Skeletal muscle tissue (tissue), 4 donors: Measurements from ENCODE around the gene SMIM43. TPM values are rescaled to one million over a fixed set of nuclear protein-coding genes. Genes with fewer than 3 reads are reported as not detected.

Experiments
- H3K27ac ChIP-seq: one replicate; pipeline ENCODE4 v1.7.0; 2013; ENCODE audit warnings: mild to moderate bottlenecking, low read depth, low read length, inconsistent platforms
- H3K27me3 ChIP-seq, 3 donors: one replicate each; pipeline ENCODE4 v1.7.0; 2013; ENCODE audit warnings: low read length in 3 of 3; ENCODE audit not compliant: control insufficient read depth in 3 of 3, insufficient read depth in 3 of 3
- H3K36me3 ChIP-seq, 3 donors: one replicate each; pipeline ENCODE4 v1.7.0; 2013; ENCODE audit warnings: low read length in 3 of 3; ENCODE audit not compliant: control insufficient read depth in 3 of 3, insufficient read depth in 3 of 3
- H3K4me1 ChIP-seq, 3 donors: one replicate each; pipeline ENCODE4 v1.7.0; 2013; ENCODE audit warnings: low read length in 3 of 3, mild to moderate bottlenecking in 3 of 3; ENCODE audit not compliant: control insufficient read depth in 3 of 3, insufficient read depth in 3 of 3
- H3K4me3 ChIP-seq, 3 donors: one replicate each; pipeline ENCODE4 v1.7.0; 2013; ENCODE audit warnings: low read length in 3 of 3
- H3K9ac ChIP-seq, 3 donors: one replicate each; pipeline ENCODE4 v1.7.0; 2013; ENCODE audit warnings: low read length in 3 of 3, mild to moderate bottlenecking in 3 of 3, moderate library complexity in 2 of 3, low read depth in 1 of 3
- H3K9me3 ChIP-seq, 3 donors: one replicate each; pipeline ENCODE4 v1.7.0; 2013; ENCODE audit warnings: low read length in 3 of 3; ENCODE audit not compliant: control insufficient read depth in 3 of 3
- total RNA-seq: library from RNA; depleted of rRNA; stranded (reverse); fragments of >200 nt; gene quantifications from one replicate; pipeline ENCODE4 v1.2.3, GENCODE V29; 2014
- donor health status: Osteomylitis.

SMIM43 gene
- total RNA-seq, 1 donor from 2014 or later: 2.6 TPM

DNA sequence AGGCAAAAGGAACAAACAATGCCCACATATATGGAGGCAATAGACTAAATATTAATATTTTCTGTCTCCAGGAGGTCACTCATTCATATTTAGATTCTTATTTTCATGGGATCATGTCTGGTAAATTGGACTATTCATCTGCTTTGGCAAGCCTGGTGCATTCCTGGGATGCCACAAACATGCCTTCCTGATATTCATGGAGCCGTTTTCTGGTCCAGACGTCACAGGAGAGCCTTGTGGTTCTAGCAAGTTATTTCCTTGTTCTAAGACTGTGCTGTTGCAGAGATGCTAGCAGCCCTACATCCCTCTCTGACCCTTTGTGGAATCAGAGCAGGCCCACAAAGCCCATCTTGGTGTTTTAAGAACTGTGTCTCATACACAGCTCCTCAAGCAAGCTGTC lies 20.0 kb upstream of the SMIM43 start:
- H3K9me3 ChIP-seq: peaks cover 0 to 4% (median 0%) of the 10 kb centered on the region in 3 donors
- H3K9ac ChIP-seq: no peak overlapping the region
- no peaks in the 10 kb centered on the region for H3K36me3 ChIP-seq
- H3K27me3 ChIP-seq: peaks cover 0 to 2% (median 0%) of the 10 kb centered on the region in 3 donors
- H3K4me1 ChIP-seq: no peaks in the 10 kb centered on the region
- H3K27ac ChIP-seq: no peak overlapping the region
- no peak overlapping the region for H3K4me3 ChIP-seq

DNA sequence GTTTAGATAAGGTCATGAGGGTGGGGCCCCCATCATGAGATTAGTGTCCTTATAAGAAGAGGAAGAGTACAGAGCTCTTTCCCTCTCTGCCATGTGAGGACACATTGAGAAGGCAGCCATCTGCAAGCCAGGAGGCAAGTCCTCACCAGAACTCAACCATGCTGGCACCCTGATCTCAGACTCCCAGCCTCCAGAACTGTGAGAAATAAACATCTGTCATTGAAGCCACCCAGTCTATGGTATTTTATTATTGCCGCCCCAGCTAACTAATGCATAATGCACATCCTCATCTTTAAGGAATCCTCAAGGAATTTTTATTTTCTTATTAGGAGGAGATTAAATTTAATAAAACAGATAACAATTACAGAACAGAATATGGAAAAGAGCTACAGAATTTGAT lies 19.4 kb upstream of the SMIM43 start:
- H3K9ac ChIP-seq: no peak overlapping the region
- peaks cover 0 to 2% (median 0%) of the 10 kb centered on the region in 3 donors for H3K27me3 ChIP-seq
- H3K4me1 ChIP-seq: no peaks in the 10 kb centered on the region
- H3K27ac ChIP-seq: no peak overlapping the region
- H3K4me3 ChIP-seq: no peak overlapping the region
- no peaks in the 10 kb centered on the region for H3K36me3 ChIP-seq
- H3K9me3 ChIP-seq: peaks cover 0 to 4% (median 0%) of the 10 kb centered on the region in 3 donors

DNA sequence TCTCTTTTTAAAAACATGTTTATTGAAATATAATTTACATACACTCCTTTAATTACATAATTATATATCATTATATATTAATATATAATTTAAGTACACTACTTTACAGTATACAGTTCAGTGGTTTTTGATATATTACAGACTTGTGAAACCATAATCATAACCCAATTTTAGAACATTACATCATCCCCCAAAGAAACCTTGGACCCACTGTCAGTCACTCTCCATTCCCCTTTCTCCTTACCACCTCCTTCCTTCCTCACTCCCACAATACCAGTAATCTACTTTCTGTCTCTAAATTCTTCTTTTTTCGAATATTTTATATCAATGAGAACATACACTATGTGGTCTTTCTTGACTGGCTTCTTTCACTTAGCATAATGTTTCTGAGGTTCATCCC lies 18.2 kb upstream of the SMIM43 start:
- H3K27ac ChIP-seq: no peak overlapping the region
- no peaks in the 10 kb centered on the region for H3K36me3 ChIP-seq
- H3K27me3 ChIP-seq: peaks cover 0 to 3% (median 0%) of the 10 kb centered on the region in 3 donors
- peaks cover 0 to 4% (median 0%) of the 10 kb centered on the region in 3 donors for H3K9me3 ChIP-seq
- H3K9ac ChIP-seq: no peak overlapping the region
- H3K4me3 ChIP-seq: no peak overlapping the region
- no peaks in the 10 kb centered on the region for H3K4me1 ChIP-seq

DNA sequence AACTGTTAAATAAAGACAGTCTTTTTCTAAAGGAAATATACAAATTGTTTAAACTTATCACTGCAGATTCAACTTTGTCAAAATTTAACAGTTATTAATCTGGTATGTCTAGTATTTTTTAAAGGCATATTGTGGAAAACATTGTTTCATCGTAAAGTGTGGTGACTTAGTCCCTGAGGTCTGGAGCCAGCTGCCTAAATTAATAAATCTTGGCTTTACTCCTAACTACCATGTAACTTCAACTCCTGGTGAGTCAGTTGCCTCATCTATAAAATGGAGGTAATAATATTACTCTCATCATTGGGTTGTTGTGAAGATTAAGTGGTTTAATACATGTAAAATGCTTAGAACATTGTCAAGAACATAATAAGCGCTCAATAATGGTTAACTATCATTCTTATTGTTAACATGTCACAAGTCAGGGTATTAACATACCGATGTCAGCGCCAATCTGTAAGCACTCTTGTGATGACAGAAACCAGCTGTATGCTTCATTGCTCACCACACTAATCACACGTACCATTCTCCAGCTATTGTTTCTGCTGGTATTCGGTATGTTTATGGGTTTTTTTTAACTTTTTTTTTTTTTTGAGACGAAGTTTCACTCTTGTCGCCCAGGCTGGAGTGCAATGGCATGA lies 14.1 kb upstream of the SMIM43 start:
- H3K4me3 ChIP-seq: no peak overlapping the region
- H3K9ac ChIP-seq: no peak overlapping the region
- H3K36me3 ChIP-seq: no peaks in the 10 kb centered on the region
- H3K9me3 ChIP-seq: no peaks in the 10 kb centered on the region
- no peaks in the 10 kb centered on the region for H3K4me1 ChIP-seq
- H3K27ac ChIP-seq: no peak overlapping the region
- H3K27me3 ChIP-seq: peaks cover 0 to 3% (median 0%) of the 10 kb centered on the region in 3 donors

DNA sequence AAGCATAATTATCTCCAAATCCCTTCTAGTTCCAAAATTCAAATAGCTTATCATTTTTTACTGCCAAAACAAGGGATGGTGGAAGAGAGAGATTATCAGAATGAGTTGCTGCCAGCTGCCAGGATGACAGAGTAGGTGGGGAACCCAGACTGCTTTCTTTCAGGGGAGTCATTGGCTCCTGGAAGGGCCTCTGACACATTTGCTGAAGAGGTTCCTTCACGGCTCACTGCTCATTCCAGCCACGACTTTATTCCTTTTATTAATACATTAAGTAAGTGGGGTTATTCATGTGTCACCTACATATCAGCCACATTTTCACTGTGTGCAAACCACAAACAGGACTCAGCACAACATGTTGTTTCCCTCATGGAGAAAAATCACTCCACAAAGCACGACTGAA lies 12.7 kb upstream of the SMIM43 start:
- H3K36me3 ChIP-seq: no peaks in the 10 kb centered on the region
- no peaks in the 10 kb centered on the region for H3K4me1 ChIP-seq
- no peak overlapping the region for H3K4me3 ChIP-seq
- H3K27ac ChIP-seq: no peak overlapping the region
- peaks cover 0 to 3% (median 0%) of the 10 kb centered on the region in 3 donors for H3K27me3 ChIP-seq
- no peak overlapping the region for H3K9ac ChIP-seq
- H3K9me3 ChIP-seq: no peaks in the 10 kb centered on the region

DNA sequence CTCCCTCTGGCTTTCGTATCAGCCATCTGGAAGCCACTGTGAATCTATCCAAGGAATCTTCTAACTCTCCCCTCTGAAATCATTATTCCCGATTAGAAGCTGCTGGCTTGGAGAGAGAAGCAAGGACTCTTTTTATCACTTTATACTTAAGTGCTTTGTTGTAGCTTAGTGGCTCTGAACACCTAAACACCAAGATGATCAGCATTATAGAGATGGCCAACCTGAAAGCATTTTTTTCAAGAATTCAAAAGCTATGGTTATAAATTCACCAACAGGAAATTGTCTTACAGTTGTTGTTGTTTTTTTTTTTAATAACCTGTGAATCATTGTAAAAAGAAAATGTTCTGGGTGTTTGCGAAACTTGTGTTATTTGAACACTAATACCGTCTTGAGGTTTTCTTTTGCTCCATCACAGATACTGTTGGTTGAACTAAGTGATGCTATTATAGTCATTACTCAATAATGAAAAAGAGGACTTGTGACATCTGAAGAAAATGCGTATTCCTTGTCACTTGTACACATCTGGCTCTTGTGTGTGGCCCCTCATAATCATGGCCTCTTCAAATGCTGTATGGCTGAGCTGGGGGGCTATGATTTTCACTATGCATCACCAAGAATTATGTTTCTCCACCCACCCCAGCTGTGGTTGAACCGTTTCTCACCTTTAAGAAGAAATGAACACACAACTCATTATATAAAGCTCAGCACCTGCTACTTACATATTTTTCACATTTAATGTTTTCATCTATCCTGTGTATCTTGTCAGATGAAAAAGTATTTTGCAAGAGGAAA lies 11.8 kb upstream of the SMIM43 start:
- Histone ChIP-seq H3K27ac (no peak overlapping the region), H3K9me3 (no peaks in the 10 kb centered on the region), H3K36me3 (no peaks in the 10 kb centered on the region), H3K27me3 (peaks cover 0 to 6% (median 0%) of the 10 kb centered on the region in 3 donors), H3K4me3 (no peak overlapping the region), H3K9ac (no peak overlapping the region), H3K4me1 (no peaks in the 10 kb centered on the region)

DNA sequence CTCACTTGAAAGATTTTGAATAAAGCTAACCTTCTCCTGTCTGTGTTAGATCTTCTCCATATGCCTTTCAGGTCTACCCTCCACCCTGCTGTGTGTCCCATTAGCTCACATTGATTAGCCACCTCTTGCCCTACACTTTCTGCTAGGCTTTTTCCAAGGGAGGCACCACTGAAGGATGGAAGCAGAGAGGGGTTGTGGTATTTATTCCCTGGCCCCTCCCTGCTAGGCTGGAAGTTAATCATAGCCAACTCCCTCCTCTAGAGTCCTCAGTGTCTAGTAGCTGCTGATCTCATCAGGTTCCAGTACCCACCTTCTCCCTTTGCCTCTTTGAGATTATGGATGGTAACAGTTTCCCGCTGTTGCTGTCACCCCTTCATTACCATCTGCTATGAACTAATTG lies 8.9 kb upstream of the SMIM43 start:
- Histone ChIP-seq H3K4me3 (no peak overlapping the region), H3K9ac (no peak overlapping the region), H3K9me3 (no peaks in the 10 kb centered on the region), H3K27me3 (peaks cover 7 to 12% (median 8%) of the 10 kb centered on the region in 3 donors), H3K36me3 (no peaks in the 10 kb centered on the region), H3K4me1 (no peaks in the 10 kb centered on the region), H3K27ac (no peak overlapping the region)

DNA sequence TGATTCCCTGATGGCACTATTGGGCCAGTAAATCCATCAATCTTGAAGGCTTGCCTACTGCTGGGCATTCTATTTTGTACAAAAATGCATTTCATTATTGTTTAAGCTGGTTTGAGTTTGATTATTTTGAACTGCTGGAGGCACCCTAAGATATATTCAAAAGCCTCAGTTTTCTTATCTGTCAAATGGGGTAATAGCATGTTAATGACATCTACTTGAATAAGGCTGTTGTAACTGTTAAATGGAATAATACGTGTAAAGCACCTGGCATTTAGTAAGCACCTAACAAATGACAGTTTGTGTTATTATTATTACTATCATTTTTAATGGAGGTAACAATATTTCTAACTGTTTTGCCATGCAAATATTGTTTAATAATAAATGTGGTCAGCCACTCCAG lies 6.9 kb upstream of the SMIM43 start:
- H3K36me3 ChIP-seq: no peaks in the 10 kb centered on the region
- no peak overlapping the region for H3K27ac ChIP-seq
- no peak overlapping the region for H3K4me3 ChIP-seq
- H3K4me1 ChIP-seq: no peaks in the 10 kb centered on the region
- peaks cover 7 to 12% (median 8%) of the 10 kb centered on the region in 3 donors for H3K27me3 ChIP-seq
- no peaks in the 10 kb centered on the region for H3K9me3 ChIP-seq
- no peak overlapping the region for H3K9ac ChIP-seq

DNA sequence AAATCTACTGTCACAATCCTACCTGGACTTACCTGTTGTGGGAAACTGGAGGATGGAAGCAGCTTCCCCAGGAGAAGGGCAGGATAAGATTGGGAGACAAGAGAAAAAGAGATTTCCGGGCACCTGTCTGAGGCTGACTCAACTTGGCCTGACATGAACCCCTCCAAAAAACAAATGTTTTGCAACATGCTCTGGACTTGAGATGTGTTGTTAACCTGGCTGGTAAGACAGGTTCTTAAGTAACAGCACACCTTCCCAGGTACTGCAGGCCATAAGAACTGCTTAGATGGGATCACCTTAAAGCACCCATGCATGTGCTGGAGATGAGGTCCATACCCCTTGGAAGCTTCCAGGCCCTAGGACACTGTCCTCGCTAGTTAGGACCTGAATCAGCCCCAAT lies 4.4 kb upstream of the SMIM43 start:
- no peak overlapping the region for H3K4me3 ChIP-seq
- H3K27me3 ChIP-seq: peaks cover 21 to 29% (median 24%) of the 10 kb centered on the region in 3 donors
- no peak overlapping the region for H3K27ac ChIP-seq

DNA sequence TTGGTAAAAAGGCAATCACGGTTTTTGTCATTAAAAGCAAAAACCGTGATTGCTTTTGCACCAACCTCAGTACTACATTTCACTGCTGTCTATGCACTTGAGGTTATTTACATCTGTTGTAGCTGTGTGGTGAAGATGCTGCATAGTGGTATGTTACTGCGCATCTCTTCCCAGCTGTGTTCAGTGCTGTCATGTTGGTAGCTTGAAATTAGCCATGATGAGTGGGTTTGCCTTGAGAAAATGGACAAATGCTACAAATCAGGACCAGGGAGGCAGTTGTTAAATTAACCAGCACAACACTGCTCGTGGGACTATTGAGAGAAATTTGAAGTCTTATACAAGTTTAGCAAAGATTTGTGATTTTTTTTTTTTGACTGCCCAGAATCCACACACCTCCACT lies 2.2 kb upstream of the SMIM43 start:
- H3K9ac ChIP-seq: no peak overlapping the region
- H3K4me1 ChIP-seq: peaks cover 0 to 4% (median 4%) of the 10 kb centered on the region in 3 donors
- H3K4me3 ChIP-seq: no peak overlapping the region
- H3K27me3 ChIP-seq: peaks cover 31 to 37% (median 34%) of the 10 kb centered on the region in 3 donors
- no peaks in the 10 kb centered on the region for H3K9me3 ChIP-seq
- H3K36me3 ChIP-seq: no peaks in the 10 kb centered on the region
- H3K27ac ChIP-seq: no peak overlapping the region

More for the DNA sequence above, 4.4 kb upstream of the SMIM43 start:
- Histone ChIP-seq H3K9ac (no peak overlapping the region), H3K9me3 (no peaks in the 10 kb centered on the region), H3K4me1 (peaks cover 0 to 4% (median 4%) of the 10 kb centered on the region in 3 donors), H3K36me3 (no peaks in the 10 kb centered on the region)
